Loucy (cell line): ENCODE data around the gene DLGAP1.
A peak's percentile ranks its signal among the peaks of the same experiment; 100 is the strongest.

Source experiments
- H2AFZ ChIP-seq: fragments of 200-600 bp; sonication (generic); 2 replicates; pipeline ENCODE4 v1.6.0; 2016; ENCODE audit warnings: antibody characterized with exemption, mild to moderate bottlenecking, low read length, moderate library complexity
- H3F3A ChIP-seq: fragments of 200-600 bp; 2 replicates; pipeline ENCODE4 v1.6.0; 2016; ENCODE audit warnings: antibody characterized with exemption, low read depth, mild to moderate bottlenecking
- H3K27me3 ChIP-seq: fragments of 200-600 bp; sonication (generic); 2 replicates; pipeline ENCODE4 v1.6.1; 2014; ENCODE audit warnings: low read length, mild to moderate bottlenecking; ENCODE audit not compliant: insufficient read depth, poor library complexity, severe bottlenecking
- H3K36me3 ChIP-seq: fragments of 200-600 bp; sonication (generic); 2 replicates; pipeline ENCODE4 v1.6.1; 2016; ENCODE audit warnings: low read length; ENCODE audit not compliant: insufficient read depth
- H3K4me1 ChIP-seq: fragments of 200-600 bp; sonication (generic); 2 replicates; pipeline ENCODE4 v1.5.1; 2014; ENCODE audit warnings: low read length, mild to moderate bottlenecking; ENCODE audit not compliant: insufficient read depth, poor library complexity, severe bottlenecking
- H3K4me2 ChIP-seq: fragments of 200-600 bp; sonication (generic); 2 replicates; pipeline ENCODE4 v1.6.0; 2014; ENCODE audit warnings: antibody characterized with exemption, low read length, low read depth, mild to moderate bottlenecking; ENCODE audit not compliant: poor library complexity, severe bottlenecking
- H3K4me3 ChIP-seq: fragments of 200-600 bp; sonication (generic); 2 replicates; pipeline ENCODE4 v1.5.1; 2014; ENCODE audit warnings: low read length, mild to moderate bottlenecking, mixed read lengths; ENCODE audit not compliant: poor library complexity, severe bottlenecking
- H3K79me2 ChIP-seq: fragments of 200-600 bp; sonication (generic); 2 replicates; pipeline ENCODE4 v1.6.1; 2014; ENCODE audit warnings: low read length; ENCODE audit not compliant: insufficient read depth
- H3K9ac ChIP-seq: fragments of 200-600 bp; sonication (generic); 2 replicates; pipeline ENCODE4 v1.6.0; 2014; ENCODE audit warnings: mild to moderate bottlenecking, low read depth, low read length, moderate library complexity; ENCODE audit not compliant: poor library complexity, severe bottlenecking
- H3K9me2 ChIP-seq: fragments of 200-600 bp; sonication (generic); replicated peaks from 2 replicates; pipeline ENCODE4 v1.6.1; 2016; ENCODE audit warnings: low read depth, low read length, mixed read lengths
- H3K9me3 ChIP-seq: fragments of 200-600 bp; sonication (generic); 2 replicates; pipeline ENCODE4 v1.6.1; 2014; ENCODE audit warnings: mild to moderate bottlenecking, antibody characterized with exemption, low read length, low read depth; ENCODE audit not compliant: insufficient read depth
- H4K20me1 ChIP-seq: fragments of 200-600 bp; sonication (generic); 2 replicates; pipeline ENCODE4 v1.6.0; 2014; ENCODE audit warnings: antibody characterized with exemption, low read length, mild to moderate bottlenecking; ENCODE audit not compliant: insufficient read depth, poor library complexity, severe bottlenecking
- CTCF ChIP-seq: fragments of 200-600 bp; sonication (generic); conservative IDR thresholded peaks from 2 replicates; pipeline ENCODE4 v1.5.1; 2014; ENCODE audit warnings: mild to moderate bottlenecking, antibody characterized with exemption, low read length
- EZH2phosphoT487 ChIP-seq: fragments of 200-600 bp; IDR thresholded peaks from 2 replicates; pipeline ENCODE4 v1.6.1; 2018; ENCODE audit warnings: antibody characterized with exemption, mild to moderate bottlenecking, moderate library complexity, borderline replicate concordance

DLGAP1 gene

GRCh38 chr18:3455090-3455635 lies 999.9 kb downstream of the DLGAP1 start:
- peaks cover 51% of the 10 kb centered on the region for H3K4me1 ChIP-seq
- H3K36me3 ChIP-seq, result peaks cover 38% of the 10 kb centered on the region
- peak overlapping the region; percentile 95 for H3K9ac ChIP-seq
- no peaks in the 10 kb centered on the region for H3K9me3 ChIP-seq
- H2AFZ ChIP-seq, result no peak overlapping the region
- H4K20me1 ChIP-seq, result peaks cover 44% of the 10 kb centered on the region
- H3F3A ChIP-seq, result no peaks in the 10 kb centered on the region
- no peaks in the 10 kb centered on the region for H3K9me2 ChIP-seq
- H3K27me3 ChIP-seq, result no peaks in the 10 kb centered on the region
- peaks cover 95% of the 10 kb centered on the region for H3K79me2 ChIP-seq
- TF ChIP-seq CTCF, result 0 out of 2 replicates have a peak, but pooled peaks have one; percentile 8
- no peak for TF ChIP-seq EZH2phosphoT487
- H3K4me2 ChIP-seq, result peak overlapping the region; percentile 95
- peak overlapping the region; percentile 92 for H3K4me3 ChIP-seq

GRCh38 chr18:3454365-3455089 lies 1000.6 kb downstream of the DLGAP1 start:
- Histone ChIP-seq H3K36me3 (peaks cover 34% of the 10 kb centered on the region), H3K79me2 (peaks cover 98% of the 10 kb centered on the region), H3K9me2 (no peaks in the 10 kb centered on the region), H3K9me3 (no peaks in the 10 kb centered on the region), H3K4me1 (peaks cover 51% of the 10 kb centered on the region), H3K27me3 (no peaks in the 10 kb centered on the region), H3K4me2 (peak overlapping the region; percentile 95), H4K20me1 (peaks cover 40% of the 10 kb centered on the region), H3K9ac (peak overlapping the region; percentile 95), H3K4me3 (peak overlapping the region; percentile 92), H2AFZ (peak overlapping the region; percentile 39; the same call in 1 of the 2 replicates), H3F3A (no peaks in the 10 kb centered on the region)
- TF ChIP-seq EZH2phosphoT487 (no peak), CTCF (peak; percentile 84)

- Histone ChIP-seq H3K27me3 (no peaks in the 10 kb centered on the region), H3K36me3 (peaks cover 26% of the 10 kb centered on the region), H3K9ac (peak overlapping the region; percentile 95), H3K4me3 (peak overlapping the region; percentile 92), H3K79me2 (peaks cover 90% of the 10 kb centered on the region), H3K9me2 (no peaks in the 10 kb centered on the region), H3K4me1 (peaks cover 43% of the 10 kb centered on the region), H4K20me1 (peaks cover 40% of the 10 kb centered on the region), H3F3A (no peaks in the 10 kb centered on the region), H3K4me2 (peak overlapping the region; percentile 95), H2AFZ (0 out of 2 replicates have a peak overlapping the region, but pooled peaks have one; percentile 39), H3K9me3 (no peaks in the 10 kb centered on the region)
- TF ChIP-seq CTCF (no peak), EZH2phosphoT487 (no peak)
These were observed 1001.4 kb downstream of the DLGAP1 start for GRCh38 chr18:3453540-3454364.
